Right lobe of liver (tissue), 6 donors: ENCODE measurements around the gene IP6K3. TPM values are rescaled to one million over a fixed set of nuclear protein-coding genes. Genes with fewer than 3 reads are reported as not detected.

Experiments used
- ATAC-seq, 4 donors: fragments of 200-7000 bp; cut with Tn5 transposase; one replicate each; pipeline ENCODE4 v1.9.1; 2020; ENCODE audit warnings: mild to moderate bottlenecking in 4 of 4, moderate library complexity in 4 of 4
- DNase-seq, 3 donors: peaks; one replicate each; pipeline ENCODE4 v3.0.0-alpha.2; 2020
- H3K27ac ChIP-seq, 3 donors: fragments of 200-600 bp; one replicate each; pipeline ENCODE4 v1.8.0; 2022
- H3K27me3 ChIP-seq, 2 donors: fragments of 200-600 bp; one replicate each; pipeline ENCODE4 v1.8.0; 2022
- H3K36me3 ChIP-seq, 4 donors: fragments of 200-600 bp; sonication (generic) in 1 of 4; one replicate each; pipeline versions ENCODE4 v1.5.1 to v1.8.0; 2017 to 2022; ENCODE audit warnings: control low read depth in 1 of 4
- H3K4me1 ChIP-seq, 4 donors: fragments of 200-600 bp; sonication (generic) in 1 of 4; one replicate each; pipeline versions ENCODE4 v1.5.1 to v1.8.0; 2017 to 2022; ENCODE audit warnings: control low read depth in 1 of 4
- H3K4me3 ChIP-seq, 3 donors: fragments of 200-600 bp; one replicate each; pipeline ENCODE4 v1.8.0; 2022
- H3K9me3 ChIP-seq, 4 donors: fragments of 200-600 bp; sonication (generic) in 1 of 4; one replicate each; pipeline versions ENCODE4 v1.5.1 to v1.8.0; 2017 to 2022; ENCODE audit warnings: control low read depth in 1 of 4
- POLR2A ChIP-seq: fragments of 450-650 bp; IDR thresholded peaks from one replicate; pipeline ENCODE4 v1.6.1; 2017; ENCODE audit warnings: antibody characterized with exemption, mild to moderate bottlenecking
- WGBS: methylation state at CpG from one replicate; pipeline ENCODE4 v1.1.6; 2018; ENCODE audit warnings: low coverage, low lambda C conversion rate; ENCODE audit not compliant: insufficient coverage; ENCODE audit errors: missing lambda C conversion rate; 5-methylcytosine and 5-hydroxymethylcytosine counted together
- intact Hi-C, 2 donors: fragments of 100-400 bp; cut with DNase I; formaldehyde crosslinking; loops; one replicate each; pipeline versions ENCODE4 v1.11.2 to v1.14.1; 2022
- microRNA counts: library from miRNA; unstranded; fragments of <30 nt; microRNA quantifications from one replicate; lab custom pipeline; 2016
- microRNA-seq, 2 donors: library from miRNA; unstranded; fragments of <30 nt; microRNA quantifications; one replicate each; pipeline ENCODE4, GENCODE V29; 2019 to 2020
- small RNA-seq, 2 experiments: library from RNA; depleted of rRNA; stranded (forward); fragments of <200 nt; gene quantifications; one replicate each; pipeline ENCODE3, GENCODE V24; 2016
- total RNA-seq, 6 experiments: library from RNA; depleted of rRNA in 2 of 6; stranded (reverse); fragments of >200 nt in 2 of 6; fragmentation: NEBNext Ultra II Directional in 3 of 6; extraction: Animal tissue kit (Norgen Biotek cat#: 25700) in 3 of 6; gene quantifications; one replicate each; pipeline versions ENCODE4 v1.1.0 to v1.2.4, GENCODE V29; 2016 to 2023
- TF ChIP-seq, protein P1 (sequence below), 4 donors: fragments of 200-600 bp in 3 of 4; fragments of 450-650 bp in 1 of 4; IDR thresholded peaks; one replicate each; pipeline versions ENCODE4 v1.5.1 to v1.8.0; 2016 to 2022; ENCODE audit warnings: antibody characterized with exemption in 4 of 4, mild to moderate bottlenecking in 2 of 4
- donor health status: DM: no; HTN: yes; CAD: no.
- donor health status: DM: no; HTN: no; CAD: no.
- donor health status: DM: no; HTN: no; CAD: no.
- donor health status: DM: no; HTN: yes; CAD: no.
- donor health status: DM: no; HTN: yes; CAD: no.

The IP6K3 gene
- total RNA-seq, 6 experiments from 2014 or later, result 4.8 to 28.0 (median 9.7) TPM

DNA sequence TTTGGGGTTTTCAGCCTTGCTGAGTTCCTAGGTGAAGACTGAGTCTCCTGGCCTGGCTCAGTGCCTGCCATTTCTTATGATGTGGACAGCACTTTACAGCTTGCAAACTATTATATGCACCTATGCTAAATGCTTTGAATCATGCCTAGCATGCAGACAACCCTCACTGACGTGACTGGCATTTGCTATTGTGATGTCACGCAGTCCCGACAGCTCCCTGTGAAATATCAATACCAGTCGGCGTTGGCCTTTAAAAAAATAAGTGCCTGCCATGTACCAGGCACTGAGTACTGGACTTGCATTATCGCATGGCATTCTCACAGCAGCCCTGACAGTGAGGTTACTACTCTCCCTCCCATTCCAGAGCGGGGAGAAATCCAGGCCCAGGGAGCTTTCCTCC, 70.7 kb downstream of the IP6K3 start:
- no peak for TF ChIP-seq POLR2A
- TF ChIP-seq, protein P1, sequence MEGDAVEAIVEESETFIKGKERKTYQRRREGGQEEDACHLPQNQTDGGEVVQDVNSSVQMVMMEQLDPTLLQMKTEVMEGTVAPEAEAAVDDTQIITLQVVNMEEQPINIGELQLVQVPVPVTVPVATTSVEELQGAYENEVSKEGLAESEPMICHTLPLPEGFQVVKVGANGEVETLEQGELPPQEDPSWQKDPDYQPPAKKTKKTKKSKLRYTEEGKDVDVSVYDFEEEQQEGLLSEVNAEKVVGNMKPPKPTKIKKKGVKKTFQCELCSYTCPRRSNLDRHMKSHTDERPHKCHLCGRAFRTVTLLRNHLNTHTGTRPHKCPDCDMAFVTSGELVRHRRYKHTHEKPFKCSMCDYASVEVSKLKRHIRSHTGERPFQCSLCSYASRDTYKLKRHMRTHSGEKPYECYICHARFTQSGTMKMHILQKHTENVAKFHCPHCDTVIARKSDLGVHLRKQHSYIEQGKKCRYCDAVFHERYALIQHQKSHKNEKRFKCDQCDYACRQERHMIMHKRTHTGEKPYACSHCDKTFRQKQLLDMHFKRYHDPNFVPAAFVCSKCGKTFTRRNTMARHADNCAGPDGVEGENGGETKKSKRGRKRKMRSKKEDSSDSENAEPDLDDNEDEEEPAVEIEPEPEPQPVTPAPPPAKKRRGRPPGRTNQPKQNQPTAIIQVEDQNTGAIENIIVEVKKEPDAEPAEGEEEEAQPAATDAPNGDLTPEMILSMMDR (IDR thresholded peaks at IDR 0.05), result no peak
- H3K36me3 ChIP-seq, result no peaks in the 10 kb centered on the region
- ATAC-seq (no peak), DNase-seq (no peak)
- no peaks in the 10 kb centered on the region for H3K9me3 ChIP-seq
- H3K4me3 ChIP-seq, result no peak overlapping the region
- H3K27me3 ChIP-seq, result no peaks in the 10 kb centered on the region
- no peaks in the 10 kb centered on the region for H3K4me1 ChIP-seq
- H3K27ac ChIP-seq, result no peak overlapping the region
- WGBS, result 100% methylated on average over 2 of the region's 7 CpGs
- intact Hi-C loops, result no loop called here

DNA sequence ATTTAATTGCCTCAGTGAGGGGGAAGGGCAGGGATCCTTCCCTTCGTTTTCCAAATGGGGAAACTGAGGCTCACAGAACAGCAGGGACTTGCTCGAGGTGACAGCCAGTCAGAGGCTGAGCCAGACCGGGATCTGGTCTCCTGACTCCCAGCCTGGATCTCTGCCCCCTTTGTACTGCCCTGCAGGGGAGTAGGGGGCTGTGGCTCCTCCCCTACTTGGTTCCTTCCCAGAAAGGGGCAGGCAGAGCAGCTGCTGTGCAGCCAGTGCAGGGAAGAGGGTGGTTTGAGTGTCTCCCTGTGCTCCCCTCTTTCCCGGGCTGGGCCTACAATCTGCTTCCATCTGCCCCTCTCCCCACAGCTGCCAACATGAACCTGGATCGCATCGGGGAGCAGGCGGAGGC, 72.9 kb downstream of the IP6K3 start:
- Histone ChIP-seq H3K9me3 (no peaks in the 10 kb centered on the region), H3K27me3 (no peaks in the 10 kb centered on the region), H3K4me3 (no peak overlapping the region), H3K27ac (no peak overlapping the region), H3K36me3 (no peaks in the 10 kb centered on the region), H3K4me1 (no peaks in the 10 kb centered on the region)
- ATAC-seq (no peak), DNase-seq (no peak)
- 20% methylated on average over 1 of the region's 7 CpGs for WGBS
- intact Hi-C loops, result no loop called here
- TF ChIP-seq POLR2A, result no peak
- TF ChIP-seq, protein P1 (IDR thresholded peaks at IDR 0.05), result no peak

DNA sequence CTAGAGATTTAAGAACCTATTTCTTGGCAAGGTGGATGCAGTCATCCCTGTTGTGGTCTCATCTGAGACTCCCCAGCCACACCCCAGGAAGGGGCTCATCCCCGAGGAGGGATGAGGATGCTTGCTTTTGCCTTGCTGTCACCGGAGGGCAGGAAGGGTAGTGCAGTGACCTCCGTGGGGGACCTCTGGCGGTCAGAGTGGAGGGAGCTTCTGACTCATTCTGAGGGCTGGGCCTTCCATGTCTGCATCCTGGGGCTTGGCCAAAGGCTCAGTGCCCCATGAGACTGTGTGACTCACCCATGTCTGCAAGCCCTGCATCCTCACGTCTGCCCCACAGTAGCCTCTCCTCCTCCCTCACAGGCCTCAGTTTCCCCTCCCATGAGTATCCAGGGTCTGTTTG, 73.9 kb downstream of the IP6K3 start:
- ATAC-seq, result peak; percentile 77 to 99 (median 82)
- DNase-seq, result peak in 2 of 3 donors; percentile 56 to 79
- no peak overlapping the region for H3K4me3 ChIP-seq
- no peak overlapping the region for H3K27ac ChIP-seq
- no peaks in the 10 kb centered on the region for H3K27me3 ChIP-seq
- no peaks in the 10 kb centered on the region for H3K9me3 ChIP-seq
- TF ChIP-seq, protein P1 (IDR thresholded peaks at IDR 0.05), result peak in 3 of 4 donors; percentile 27 to 33 (median 30)
- no peak for TF ChIP-seq POLR2A
- no peaks in the 10 kb centered on the region for H3K36me3 ChIP-seq
- WGBS, result 43% methylated on average over 5 of the region's 5 CpGs
- H3K4me1 ChIP-seq, result no peaks in the 10 kb centered on the region
- intact Hi-C loops, result no loop called here

DNA sequence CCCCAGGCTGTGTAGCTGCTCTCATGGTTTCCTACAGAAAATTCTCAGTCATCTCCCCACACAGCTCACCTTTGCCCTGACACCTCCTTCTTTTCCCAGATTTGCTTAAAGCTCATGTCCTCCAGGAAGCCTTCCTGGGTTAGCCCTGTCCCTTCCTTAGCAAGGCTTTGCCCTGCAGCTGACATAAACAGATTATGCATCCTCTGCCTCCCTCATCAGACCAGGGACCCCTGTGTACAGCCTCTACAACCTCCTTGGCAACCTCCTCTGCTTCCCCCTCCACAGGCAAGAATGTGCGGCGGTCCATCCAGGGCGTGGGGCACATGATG, 75.0 kb downstream of the IP6K3 start:
- H3K36me3 ChIP-seq, result no peaks in the 10 kb centered on the region
- intact Hi-C loops, result no loop called here
- no peak for ATAC-seq
- no peaks in the 10 kb centered on the region for H3K4me1 ChIP-seq
- TF ChIP-seq POLR2A, result no peak
- TF ChIP-seq, protein P1 (IDR thresholded peaks at IDR 0.05), result no peak
- H3K4me3 ChIP-seq, result no peak overlapping the region
- no peaks in the 10 kb centered on the region for H3K9me3 ChIP-seq
- 100% methylated on average over 2 of the region's 3 CpGs for WGBS
- DNase-seq, result no peak
- no peak overlapping the region for H3K27ac ChIP-seq
- H3K27me3 ChIP-seq, result no peaks in the 10 kb centered on the region

MicroRNAs within 50 kb of the gene (microRNA counts, 767-probe panel; counts per million panel counts)
- 237 counts per million for microRNA hsa-miR-3934 (lab: Ali Mortazavi, UCI)

Small RNA genes within 50 kb of the gene (microRNA-seq; reads per million reads assigned to microRNA genes)
- gene MIR3934, result 0 to 1.2 reads per million in 2 donors

Small RNA genes within 50 kb of the gene (small RNA-seq; reads per million reads assigned to genes)
- 0 reads per million in 2 experiments for gene MIR3934

Other genes with a start within 250 kb of the IP6K3 start
- gene BAK1, start 166.6 kb downstream of the IP6K3 start, total RNA-seq, result 10 to 100 TPM in 2 of 6 experiments, 1 to 10 TPM in 4; 4.4 to 11.4 (median 6.5) TPM
- gene ITPR3, start 125.6 kb downstream of the IP6K3 start, total RNA-seq, result 1 to 10 TPM in 4 of 6 experiments, under 1 TPM in 2; 0.79 to 3.5 (median 1.6) TPM
- 10 to 100 TPM; 23.7 to 38.4 (median 31.5) TPM for gene UQCC2, start 35.2 kb downstream of the IP6K3 start, total RNA-seq
- gene LEMD2, start 42.2 kb upstream of the IP6K3 start, total RNA-seq, result 10 to 100 TPM; 17.8 to 28.0 (median 21.8) TPM
- not detected for gene MLN, start 57.1 kb upstream of the IP6K3 start, total RNA-seq